ENCODE data around the gene ERICH3.

ERICH3 gene

GRCh38 chr1:74673351-74674111 is at the start of gene ERICH3:
ERICH3 (minus strand) TSS chr1:74673792; CDS start chr1:74673519, 273 bp downstream.
- in situ Hi-C loops (cut with HindIII; ENCODE audit: low pct_ligation_motif_present, low pct_unique_long_range_greater_than_20kb, low sequenced_read_pairs) = no loop called here
- no peak for DNase-seq

- in situ Hi-C loops (cut with HindIII; ENCODE audit: low pct_ligation_motif_present, low pct_unique_long_range_greater_than_20kb, low sequenced_read_pairs) = no loop called here
- DNase-seq = no peak
These were observed 44.0 kb upstream of the ERICH3 start for GRCh38 chr1:74717626-74718025.

DNA sequence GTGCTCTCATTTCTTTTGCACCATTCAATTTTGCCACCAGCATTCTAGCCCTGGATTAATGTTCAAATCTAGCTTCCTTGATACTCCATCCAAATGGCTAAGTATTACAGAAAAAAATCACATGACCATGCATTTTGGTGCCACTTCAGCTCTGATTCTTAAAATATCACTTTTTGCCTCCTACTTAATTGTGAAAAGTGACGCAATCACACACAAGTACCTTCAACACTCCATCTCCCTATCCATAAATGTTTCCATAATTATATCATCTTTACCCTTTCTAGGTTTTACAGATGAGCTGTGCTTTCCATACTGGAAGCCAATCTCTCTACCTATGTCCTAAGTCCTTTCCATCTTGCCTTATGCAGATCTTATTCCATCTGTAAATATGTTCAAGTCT is 43.2 kb upstream of the ERICH3 start:
- DNase-seq = no peak
- in situ Hi-C loops (cut with HindIII; ENCODE audit: low pct_ligation_motif_present, low pct_unique_long_range_greater_than_20kb, low sequenced_read_pairs) = no loop called here

DNA sequence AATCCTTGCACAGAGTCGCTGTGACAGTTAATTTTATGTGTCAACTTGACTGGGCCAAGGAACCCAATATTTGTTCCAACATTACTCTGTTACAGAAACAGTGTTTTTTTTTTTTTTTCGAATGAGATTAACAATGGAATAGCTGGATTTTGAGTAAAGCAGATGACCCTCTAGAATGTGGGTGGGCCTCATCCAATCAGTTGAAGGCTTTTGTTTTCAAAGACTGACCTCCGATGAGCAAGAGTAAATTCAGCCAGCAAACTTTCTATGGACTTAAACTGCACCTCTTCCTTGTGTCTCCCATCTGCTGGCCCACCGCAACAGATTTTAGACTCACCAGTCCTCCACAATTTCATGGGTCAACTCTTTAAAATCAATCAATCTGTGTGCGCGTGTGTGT is 42.2 kb upstream of the ERICH3 start:
- DNase-seq = no peak

DNA sequence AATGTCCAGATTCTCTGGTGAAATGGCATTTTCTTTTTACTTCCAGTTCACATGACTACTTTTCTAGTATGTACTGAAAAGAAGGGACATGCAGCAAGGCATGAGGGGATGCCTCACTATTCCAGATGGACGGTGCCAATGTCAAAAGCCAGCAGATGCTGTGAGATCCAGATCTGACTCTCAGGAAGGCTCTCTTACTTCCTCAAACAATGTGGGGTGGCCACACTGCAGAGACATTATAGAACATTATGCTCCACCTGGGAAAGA is 41.6 kb upstream of the ERICH3 start:
- DNase-seq = no peak
- in situ Hi-C loops (cut with HindIII; ENCODE audit: low pct_ligation_motif_present, low pct_unique_long_range_greater_than_20kb, low sequenced_read_pairs) = no loop called here

More for the DNA sequence above, 42.2 kb upstream of the ERICH3 start:
- in situ Hi-C loops (cut with HindIII; ENCODE audit: low pct_ligation_motif_present, low pct_unique_long_range_greater_than_20kb, low sequenced_read_pairs) = no loop called here

DNA sequence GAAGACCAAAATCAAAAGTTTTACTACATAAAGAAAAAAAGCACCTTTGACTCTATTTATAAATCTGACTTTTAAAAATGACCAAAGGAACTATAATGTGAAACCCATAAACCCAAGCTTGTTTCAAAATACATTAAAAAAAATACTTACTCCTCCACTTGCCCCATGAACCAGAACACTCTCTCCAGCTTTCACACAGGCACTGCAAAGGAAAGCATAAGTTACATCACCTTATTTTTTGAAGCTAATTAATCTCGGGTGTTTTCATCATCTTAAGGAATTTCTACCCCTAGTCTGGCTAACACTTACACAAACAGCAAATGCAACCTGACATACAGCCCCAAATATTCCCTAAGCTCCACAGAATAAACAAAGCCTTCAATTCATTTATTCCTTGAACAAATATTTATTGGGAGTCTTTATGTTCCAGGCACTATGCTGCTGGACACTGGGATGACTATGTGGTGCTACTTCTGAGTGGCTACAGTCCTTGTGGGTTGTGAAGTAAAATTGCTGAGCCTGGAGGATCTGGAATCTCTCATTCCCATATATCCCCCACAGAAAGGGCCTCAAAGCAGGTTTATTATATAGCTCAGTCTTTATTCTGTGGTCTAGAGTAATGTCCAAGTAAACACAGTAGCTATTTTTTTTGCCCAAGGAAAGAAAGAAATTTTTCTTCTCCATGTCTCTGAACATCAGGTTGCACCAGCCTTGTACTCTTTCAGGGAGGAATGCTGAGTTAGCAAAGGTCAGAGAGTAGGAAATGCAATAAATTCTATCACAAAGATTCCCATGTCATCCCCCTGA is 41.0 kb upstream of the ERICH3 start:
- in situ Hi-C loops (cut with HindIII; ENCODE audit: low pct_ligation_motif_present, low pct_unique_long_range_greater_than_20kb, low sequenced_read_pairs) = no loop called here
- DNase-seq = no peak

DNA sequence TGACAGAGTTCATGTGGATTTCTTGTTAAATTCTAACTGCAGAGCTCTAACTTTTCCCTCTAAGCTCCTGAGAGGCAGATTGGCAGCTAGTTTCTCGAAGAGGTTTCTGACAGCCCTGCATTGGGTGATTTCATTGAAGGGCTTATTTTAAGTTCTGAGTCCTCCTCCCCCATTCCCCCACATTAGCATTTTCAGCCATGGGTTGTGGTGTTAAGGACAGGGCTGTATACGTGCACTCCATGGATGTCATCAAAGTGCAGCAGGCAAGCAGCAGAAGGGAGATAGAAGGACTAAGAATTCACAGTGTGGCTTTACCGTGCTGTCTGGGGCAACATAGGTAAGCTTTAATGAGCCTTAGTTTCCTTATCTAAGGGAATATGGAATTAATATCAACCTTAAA is 40.3 kb upstream of the ERICH3 start:
- no peak for DNase-seq
- in situ Hi-C loops (cut with HindIII; ENCODE audit: low pct_ligation_motif_present, low pct_unique_long_range_greater_than_20kb, low sequenced_read_pairs) = no loop called here

GRCh38 chr1:74712881-74713280 is 39.3 kb upstream of the ERICH3 start:
- in situ Hi-C loops (cut with HindIII; ENCODE audit: low pct_ligation_motif_present, low pct_unique_long_range_greater_than_20kb, low sequenced_read_pairs) = no loop called here

GRCh38 chr1:74703386-74704182 is 30.0 kb upstream of the ERICH3 start:
- no peak for DNase-seq
- in situ Hi-C loops (cut with HindIII; ENCODE audit: low pct_ligation_motif_present, low pct_unique_long_range_greater_than_20kb, low sequenced_read_pairs) = no loop called here

More at GRCh38 chr1:74712881-74713280, 39.3 kb upstream of the ERICH3 start:
- DNase-seq = no peak

DNA sequence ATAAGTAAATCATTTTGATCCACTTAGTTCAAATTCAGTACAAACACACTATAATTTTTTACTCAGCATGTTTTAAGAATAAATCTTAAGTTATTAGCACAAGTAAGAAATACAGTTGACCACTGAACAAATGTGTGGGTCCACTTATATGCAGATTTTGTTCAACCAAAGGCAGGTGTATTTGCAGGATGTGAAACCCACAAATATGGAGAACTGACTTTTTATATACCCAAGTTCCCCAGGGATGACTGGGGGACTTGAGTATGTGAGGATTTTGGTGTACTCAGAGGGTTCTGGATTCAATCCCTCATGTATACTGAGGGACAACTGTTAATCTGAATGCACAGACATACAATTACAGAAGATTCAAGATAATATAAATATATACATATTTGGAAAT is 25.7 kb upstream of the ERICH3 start:
- in situ Hi-C loops (cut with HindIII; ENCODE audit: low pct_ligation_motif_present, low pct_unique_long_range_greater_than_20kb, low sequenced_read_pairs) = no loop called here
- no peak for DNase-seq

GRCh38 chr1:74697832-74698231 is 24.2 kb upstream of the ERICH3 start:
- no peak for DNase-seq
- in situ Hi-C loops (cut with HindIII; ENCODE audit: low pct_ligation_motif_present, low pct_unique_long_range_greater_than_20kb, low sequenced_read_pairs) = no loop called here

GRCh38 chr1:74693473-74693872 is 19.9 kb upstream of the ERICH3 start:
- no peak for DNase-seq
- in situ Hi-C loops (cut with HindIII; ENCODE audit: low pct_ligation_motif_present, low pct_unique_long_range_greater_than_20kb, low sequenced_read_pairs) = no loop called here

DNA sequence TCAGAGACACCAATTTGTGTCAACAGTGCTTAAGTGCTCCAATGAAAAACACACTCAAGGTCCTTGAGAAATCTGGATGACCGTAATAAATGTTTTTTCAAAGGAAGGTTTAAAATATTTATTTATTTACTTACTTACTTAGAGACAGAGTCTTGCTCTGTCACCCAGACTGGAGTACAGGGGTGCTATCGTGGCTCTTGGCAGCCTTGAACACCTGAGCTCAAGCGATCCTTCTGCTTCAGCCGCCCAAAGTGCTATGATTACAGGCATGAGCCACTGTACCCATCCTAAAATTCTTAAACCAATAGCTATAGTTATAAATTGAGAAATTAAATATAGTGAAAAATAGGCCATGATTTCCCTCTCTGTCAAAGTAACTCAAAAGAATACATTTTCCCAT is 17.3 kb upstream of the ERICH3 start:
- no peak for DNase-seq
- in situ Hi-C loops (cut with HindIII; ENCODE audit: low pct_ligation_motif_present, low pct_unique_long_range_greater_than_20kb, low sequenced_read_pairs) = no loop called here

GRCh38 chr1:74690364-74690696 is 16.7 kb upstream of the ERICH3 start:
- no peak for DNase-seq
- in situ Hi-C loops (cut with HindIII; ENCODE audit: low pct_ligation_motif_present, low pct_unique_long_range_greater_than_20kb, low sequenced_read_pairs) = no loop called here

DNA sequence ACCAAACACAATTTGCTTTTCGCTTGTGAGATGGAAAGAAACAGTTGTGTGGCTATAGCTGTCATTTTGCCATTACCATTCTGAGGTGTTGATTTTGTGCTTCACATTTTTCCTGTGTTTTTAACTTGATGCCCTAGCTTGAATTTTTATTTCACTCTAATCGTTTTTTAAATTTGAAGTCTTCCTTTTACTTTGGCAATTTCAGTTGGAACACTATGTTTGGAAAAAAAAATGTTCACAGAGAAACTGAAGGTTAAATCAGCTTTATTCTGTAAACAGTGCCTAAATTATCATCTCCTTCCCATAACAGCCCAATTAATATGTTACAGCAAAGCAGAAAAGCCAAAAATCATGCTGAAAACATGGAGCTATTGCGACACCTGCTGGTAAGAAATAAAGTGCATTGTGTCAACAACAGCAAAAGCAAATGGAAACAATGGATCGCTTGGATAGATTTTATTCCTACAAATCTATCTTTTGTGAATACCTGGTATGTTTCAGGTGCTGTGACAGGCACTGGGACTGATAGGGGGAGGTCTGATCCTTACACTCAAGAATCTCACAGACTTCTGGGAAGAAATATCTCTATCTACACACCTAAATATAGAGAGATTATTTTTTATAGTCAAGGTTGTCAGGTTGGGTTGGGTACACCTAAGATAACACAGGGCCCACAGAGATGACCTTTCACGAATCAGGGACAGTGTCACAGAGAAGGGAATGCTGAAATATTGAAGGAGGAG is 16.2 kb upstream of the ERICH3 start:
- in situ Hi-C loops (cut with HindIII; ENCODE audit: low pct_ligation_motif_present, low pct_unique_long_range_greater_than_20kb, low sequenced_read_pairs) = no loop called here
- DNase-seq = peak; percentile 53

DNA sequence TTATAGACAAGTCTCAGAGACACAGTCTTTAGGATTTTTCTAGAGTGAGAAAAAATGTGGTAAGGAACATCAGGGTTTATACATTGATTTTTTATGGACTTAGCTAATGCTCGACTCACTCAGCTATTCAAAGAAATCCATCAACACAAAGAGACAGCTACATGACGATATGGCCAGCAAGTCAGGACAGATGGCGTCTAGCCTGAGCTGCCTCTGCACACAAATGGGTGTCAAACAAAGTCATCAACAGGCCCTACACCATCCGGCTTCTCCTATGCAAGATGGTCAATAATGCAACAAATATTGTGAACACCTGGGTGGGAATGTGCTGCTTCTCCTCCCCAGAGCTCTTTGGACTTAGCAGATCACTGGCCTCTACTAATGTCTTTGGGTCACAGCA is 13.3 kb upstream of the ERICH3 start:
- in situ Hi-C loops (cut with HindIII; ENCODE audit: low pct_ligation_motif_present, low pct_unique_long_range_greater_than_20kb, low sequenced_read_pairs) = no loop called here

DNA sequence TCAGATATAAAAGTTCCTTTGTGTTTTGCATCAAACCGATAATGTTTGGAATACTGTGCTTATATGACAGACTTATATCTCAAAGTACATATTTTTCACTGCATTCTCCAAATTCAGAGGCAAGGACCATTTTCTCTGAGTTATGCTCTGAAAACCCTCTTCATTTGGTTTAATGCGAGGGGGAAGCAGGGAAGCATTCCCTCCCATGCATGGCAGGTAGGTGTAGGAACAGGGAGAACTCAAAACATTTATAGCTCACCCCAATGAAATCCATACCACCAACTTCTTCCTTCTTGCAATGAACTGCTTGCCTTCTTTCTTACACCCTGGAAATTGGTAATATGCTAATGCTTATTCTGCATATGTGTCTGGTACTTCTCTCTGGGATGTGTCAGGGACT is 10.7 kb upstream of the ERICH3 start:
- no peak for DNase-seq
- in situ Hi-C loops (cut with HindIII; ENCODE audit: low pct_ligation_motif_present, low pct_unique_long_range_greater_than_20kb, low sequenced_read_pairs) = no loop called here

More for the DNA sequence above, 13.3 kb upstream of the ERICH3 start:
- no peak for DNase-seq

- in situ Hi-C loops (cut with HindIII; ENCODE audit: low pct_ligation_motif_present, low pct_unique_long_range_greater_than_20kb, low sequenced_read_pairs) = no loop called here
- DNase-seq = no peak
These were observed 10.1 kb upstream of the ERICH3 start for GRCh38 chr1:74683656-74684055.

GRCh38 chr1:74681851-74682250 is 8.3 kb upstream of the ERICH3 start:
- no peak for DNase-seq
- in situ Hi-C loops (cut with HindIII; ENCODE audit: low pct_ligation_motif_present, low pct_unique_long_range_greater_than_20kb, low sequenced_read_pairs) = no loop called here

Data from ACHN (cell line).